ENCODE results near the gene FAM241A.

FAM241A gene

GRCh38 chr4:112214390-112215264 lies 69.4 kb downstream of the FAM241A start:
- DNase-seq (ENCODE audit: low spot score): peak; percentile 9

GRCh38 chr4:112219826-112220366 lies 74.6 kb downstream of the FAM241A start:
- DNase-seq (ENCODE audit: low spot score): no peak

DNA sequence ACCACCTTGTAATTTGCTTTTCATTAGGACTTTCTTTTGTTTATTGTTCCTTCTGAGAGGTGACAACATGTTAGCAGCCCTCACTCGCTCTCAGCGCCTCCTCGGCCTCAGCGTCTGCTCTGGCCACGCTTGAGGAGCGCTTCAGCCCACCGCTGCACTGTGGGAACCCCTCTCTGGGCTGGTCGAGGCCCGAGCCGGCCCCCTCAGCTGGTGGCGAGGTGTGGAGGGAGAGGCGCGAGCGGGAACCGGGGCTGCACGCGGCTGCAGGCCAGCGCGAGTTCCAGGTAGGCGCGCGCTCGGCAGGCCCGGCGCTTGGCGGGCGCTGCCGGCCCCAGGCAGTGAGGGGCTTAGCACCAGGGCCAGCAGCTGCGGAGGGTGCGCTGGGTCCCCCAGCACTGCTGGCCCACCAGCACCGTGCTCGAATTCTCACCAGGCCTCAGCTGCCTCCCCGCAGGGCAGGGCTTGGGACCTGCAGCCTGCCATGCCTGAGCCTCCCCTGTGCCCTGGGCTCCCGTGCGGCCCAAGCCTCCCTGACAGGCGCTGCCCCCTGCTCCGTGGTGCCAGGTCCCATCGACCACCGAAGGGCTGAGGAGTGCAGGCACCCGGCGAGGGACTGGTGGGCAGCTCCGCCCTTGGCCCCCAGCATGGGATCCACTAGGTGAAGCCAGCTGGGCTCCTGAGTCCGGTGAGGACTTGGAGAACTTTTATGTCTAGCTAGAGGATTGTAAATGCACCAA lies 77.1 kb downstream of the FAM241A start:
- no peak for DNase-seq (ENCODE audit: low spot score)

- no peak for DNase-seq (ENCODE audit: low spot score)
Measured at GRCh38 chr4:112225157-112225556, 79.9 kb downstream of the FAM241A start.

- peak; percentile 94 for DNase-seq (ENCODE audit: low spot score)
Measured at GRCh38 chr4:112230879-112231778, 85.9 kb downstream of the FAM241A start.

- DNase-seq (ENCODE audit: low spot score): peak; percentile 66
Measured at GRCh38 chr4:112231779-112232713, 86.8 kb downstream of the FAM241A start, which contains the start of gene AP1AR. TSS of gene AP1AR (plus strand) at chr4:112231787. CDS start at chr4:112232092, 305 bp downstream.

GRCh38 chr4:112234952-112235609 lies 89.8 kb downstream of the FAM241A start:
- peak; percentile 59 for DNase-seq (ENCODE audit: low spot score)

GRCh38 chr4:112236040-112236439 lies 90.8 kb downstream of the FAM241A start:
- no peak for DNase-seq (ENCODE audit: low spot score)

- no peak for DNase-seq (ENCODE audit: low spot score)
Measured at GRCh38 chr4:112238833-112239232, 93.6 kb downstream of the FAM241A start.
